C4-2B (cell line): ENCODE results near the gene ARRB1.
A peak's percentile ranks its signal among the peaks of the same experiment; 100 is the strongest.

Experiments
- H3K27ac ChIP-seq: fragments of 450-650 bp; 2 replicates; pipeline ENCODE4 v1.5.1; 2017
- CTCF ChIP-seq: fragments of 450-650 bp; conservative IDR thresholded peaks from 2 replicates; pipeline ENCODE4 v1.5.1; 2017; ENCODE audit warnings: mild to moderate bottlenecking
- ZFX ChIP-seq: fragments of 450-650 bp; IDR thresholded peaks from 2 replicates; pipeline ENCODE4 v1.6.1; 2017

ARRB1 gene

GRCh38 chr11:75246671-75247350 lies 104.7 kb downstream of the ARRB1 start:
- no peak for TF ChIP-seq ZFX
- no peak for TF ChIP-seq CTCF
- H3K27ac ChIP-seq: no peak overlapping the region

GRCh38 chr11:75246006-75246670 lies 105.3 kb downstream of the ARRB1 start:
- no peak overlapping the region for H3K27ac ChIP-seq
- TF ChIP-seq ZFX (no peak), CTCF (no peak)

GRCh38 chr11:75245356-75246005 lies 106.0 kb downstream of the ARRB1 start:
- TF ChIP-seq CTCF: no peak; the same call in 1 of the 2 replicates
- TF ChIP-seq ZFX: no peak
- H3K27ac ChIP-seq: no peak overlapping the region

- TF ChIP-seq CTCF: no peak
- no peak for TF ChIP-seq ZFX
- no peak overlapping the region for H3K27ac ChIP-seq
Observed at GRCh38 chr11:75244052-75244814, 107.2 kb downstream of the ARRB1 start.

GRCh38 chr11:75242722-75243600 lies 108.5 kb downstream of the ARRB1 start:
- H3K27ac ChIP-seq: no peak overlapping the region
- TF ChIP-seq CTCF (no peak), ZFX (no peak)

GRCh38 chr11:75241906-75242644 lies 109.4 kb downstream of the ARRB1 start:
- TF ChIP-seq CTCF (peak; percentile 80), ZFX (no peak)
- H3K27ac ChIP-seq: no peak overlapping the region
